Measurements from ENCODE around the gene INPP5D. TPM values are rescaled to one million over a fixed set of nuclear protein-coding genes. Genes with fewer than 3 reads are reported as not detected.

The INPP5D gene
- total RNA-seq, 1 experiment from 2014 or later, result 12.7 TPM

- Mint-ChIP-seq H3K9me3 (peaks cover under 1 to 4% of the 10 kb centered on the region in 2 experiments; a peak in 3 of 5 replicates), H3K4me3 (no peak overlapping the region), H3K27ac (no peak overlapping the region), H3K27me3 (ENCODE audit: low read depth) (no peaks in the 10 kb centered on the region), H3K36me3 (ENCODE audit: insufficient read depth in 1 of 3, low read depth in 3 of 3) (peaks cover 0 to 41% (median 17%) of the 10 kb centered on the region in 3 experiments; a peak in 5 of 7 replicates), H3K4me1 (peaks cover 1 to 3% of the 10 kb centered on the region in 2 experiments)
- DNase-seq, result no peak
- no peak overlapping the region for H3K23ac ChIP-seq (ENCODE audit: insufficient read length, low read depth, low read length)
- H3K4me1 ChIP-seq (ENCODE audit: insufficient read depth, low read length), result 0 out of 2 replicates have a peak, but pooled peaks cover 3% of the 10 kb centered on the region
- H3K56ac ChIP-seq (ENCODE audit: insufficient read length, low read depth, low read length), result no peak overlapping the region
- H2AK5ac ChIP-seq (ENCODE audit: insufficient read length, low read length), result no peak overlapping the region
- H2BK120ac ChIP-seq (ENCODE audit: low read depth, low read length, poor library complexity, severe bottlenecking), result no peak overlapping the region
- H3K4me2 ChIP-seq (ENCODE audit: insufficient read depth, insufficient read length, low read length), result no peak overlapping the region
- no CpG with 5 or more reads among the region's 7 CpGs for WGBS (ENCODE audit: extremely low coverage, insufficient read length, low lambda C conversion rate)
- no peak overlapping the region for H2BK20ac ChIP-seq (ENCODE audit: low read depth, low read length, poor library complexity, severe bottlenecking)
- no peak overlapping the region for H3K14ac ChIP-seq (ENCODE audit: insufficient read depth, low read length)
- H2BK12ac ChIP-seq (ENCODE audit: insufficient read length, low read depth, low read length), result no peak overlapping the region
- no peaks in the 10 kb centered on the region for H3K9me3 ChIP-seq (ENCODE audit: control insufficient read depth, low read depth, low read length)
- no peaks in the 10 kb centered on the region for H3K23me2 ChIP-seq (ENCODE audit: insufficient read length, low read depth, low read length, poor library complexity, severe bottlenecking)
- H4K5ac ChIP-seq (ENCODE audit: insufficient read length, low read depth, low read length), result no peak overlapping the region
- H2BK5ac ChIP-seq (ENCODE audit: insufficient read length, low read length), result no peak overlapping the region
- no peaks in the 10 kb centered on the region for H3K79me1 ChIP-seq (ENCODE audit: insufficient read depth, low read depth, low read length, poor library complexity, severe bottlenecking)
- no peak overlapping the region for H2BK15ac ChIP-seq (ENCODE audit: low read depth, low read length)
- no peak overlapping the region for H3K4ac ChIP-seq (ENCODE audit: low read depth, low read length)
- TF ChIP-seq CTCF (conservative IDR thresholded peaks at IDR 0.05), result no peak
- no peak overlapping the region for H4K91ac ChIP-seq (ENCODE audit: insufficient read length, low read depth, low read length)
- H4K8ac ChIP-seq (replicated peaks; ENCODE audit: insufficient read length, low read depth, low read length), result no peak overlapping the region
- no peak overlapping the region for H3K18ac ChIP-seq (ENCODE audit: insufficient read length, low read depth, low read length)
- H3K27ac ChIP-seq (ENCODE audit: insufficient read length, low read depth, low read length), result no peak overlapping the region
- no peaks in the 10 kb centered on the region for H3K79me2 ChIP-seq (ENCODE audit: insufficient read depth, low read length)
- no peak overlapping the region for H3T11ph ChIP-seq (ENCODE audit: low read length)
- H3K27me3 ChIP-seq (ENCODE audit: insufficient read depth, low read length), result no peaks in the 10 kb centered on the region
- no peak overlapping the region for H2AFZ ChIP-seq (ENCODE audit: low read length)
- no peaks in the 10 kb centered on the region for H4K20me1 ChIP-seq (ENCODE audit: control insufficient read depth, insufficient read depth, insufficient read length)
- no peak overlapping the region for H3K9ac ChIP-seq (ENCODE audit: extremely low read depth, insufficient read length, low read length)
Measured at GRCh38 chr2:233174137-233174536, 114.0 kb downstream of the INPP5D start.
